Smooth muscle cell (in vitro differentiated cells): ENCODE data around the gene TRIM72. TPM values are rescaled to one million over a fixed set of nuclear protein-coding genes. Genes with fewer than 3 reads are reported as not detected.

Experiments used
- DNase-seq: peaks from one replicate; lab custom pipeline; 2025; ENCODE audit not compliant: unreplicated experiment; lab: John Stamatoyannopoulos, UW
- H2AFZ ChIP-seq: fragments of 200-600 bp; sonication (generic); 2 replicates; pipeline ENCODE4 v1.6.0; 2016; ENCODE audit warnings: antibody characterized with exemption, low read depth, mild to moderate bottlenecking
- H3F3A ChIP-seq: fragments of 200-600 bp; sonication (generic); 2 replicates; pipeline ENCODE4 v1.6.0; 2017; ENCODE audit warnings: antibody characterized with exemption, low read depth
- H3K27ac ChIP-seq: fragments of 200-600 bp; sonication (generic); 2 replicates; pipeline ENCODE4 v1.5.1; 2016; ENCODE audit warnings: low read depth, mild to moderate bottlenecking
- H3K27me3 ChIP-seq: fragments of 200-600 bp; sonication (generic); 2 replicates; pipeline ENCODE4 v1.6.1; 2016; ENCODE audit warnings: low read depth, mild to moderate bottlenecking
- H3K36me3 ChIP-seq: fragments of 200-600 bp; sonication (generic); 2 replicates; pipeline ENCODE4 v1.5.1; 2016; ENCODE audit warnings: low read depth
- H3K4me1 ChIP-seq: fragments of 200-600 bp; sonication (generic); 2 replicates; pipeline ENCODE4 v1.5.1; 2016; ENCODE audit warnings: low read depth
- H3K4me2 ChIP-seq: fragments of 200-600 bp; sonication (generic); 2 replicates; pipeline ENCODE4 v1.6.0; 2016; ENCODE audit warnings: mild to moderate bottlenecking
- H3K4me3 ChIP-seq: fragments of 200-600 bp; sonication (generic); 2 replicates; pipeline ENCODE4 v1.5.1; 2016; ENCODE audit warnings: mild to moderate bottlenecking
- H3K79me2 ChIP-seq: fragments of 200-600 bp; sonication (generic); 2 replicates; pipeline ENCODE4 v1.6.0; 2016; ENCODE audit warnings: low read depth, mild to moderate bottlenecking
- H3K9ac ChIP-seq: fragments of 200-600 bp; sonication (generic); 2 replicates; pipeline ENCODE4 v1.6.0; 2016; ENCODE audit warnings: low read depth
- H3K9me3 ChIP-seq: fragments of 200-600 bp; sonication (generic); replicated peaks from 2 replicates; pipeline ENCODE4 v1.5.1; 2016; ENCODE audit warnings: low read depth
- H4K20me1 ChIP-seq: fragments of 200-600 bp; sonication (generic); 2 replicates; pipeline ENCODE4 v1.6.0; 2016; ENCODE audit warnings: low read depth
- WGBS: methylation state at CpG from one replicate; pipeline ENCODE4 v1.1.7; 2016; ENCODE audit warnings: low lambda C conversion rate; 5-methylcytosine and 5-hydroxymethylcytosine counted together
- polyA plus RNA-seq: library from polyadenylated mRNA; unstranded; fragments of >200 nt; fragmentation: Nextera tagmentation; extraction: Ambion mirVana; gene quantifications from 2 replicates; pipeline ENCODE4 v1.2.1, GENCODE V29; 2016
- total RNA-seq: library from RNA; depleted of rRNA; stranded (reverse); fragments of >200 nt; gene quantifications from 2 replicates; pipeline ENCODE4 v1.2.3, GENCODE V29; 2014
- TF ChIP-seq, protein P1 (sequence below): fragments of 200-600 bp; sonication (generic); IDR thresholded peaks from 2 replicates; pipeline ENCODE4 v1.5.1; 2017; ENCODE audit warnings: borderline replicate concordance, mild to moderate bottlenecking, antibody characterized with exemption; ENCODE audit not compliant: insufficient read depth, poor library complexity, severe bottlenecking

The TRIM72 gene
- total and polyA plus RNA-seq, 2 experiments from 2014 or later = 0.04 to 0.07 TPM

- H3K9ac ChIP-seq = no peak overlapping the region
- H3K27ac ChIP-seq = no peak overlapping the region
- WGBS = 93% methylated on average over 3 of the region's 3 CpGs
- no peaks in the 10 kb centered on the region for H3K36me3 ChIP-seq
- DNase-seq = no peak
- H3K9me3 ChIP-seq = no peaks in the 10 kb centered on the region
- TF ChIP-seq, protein P1, sequence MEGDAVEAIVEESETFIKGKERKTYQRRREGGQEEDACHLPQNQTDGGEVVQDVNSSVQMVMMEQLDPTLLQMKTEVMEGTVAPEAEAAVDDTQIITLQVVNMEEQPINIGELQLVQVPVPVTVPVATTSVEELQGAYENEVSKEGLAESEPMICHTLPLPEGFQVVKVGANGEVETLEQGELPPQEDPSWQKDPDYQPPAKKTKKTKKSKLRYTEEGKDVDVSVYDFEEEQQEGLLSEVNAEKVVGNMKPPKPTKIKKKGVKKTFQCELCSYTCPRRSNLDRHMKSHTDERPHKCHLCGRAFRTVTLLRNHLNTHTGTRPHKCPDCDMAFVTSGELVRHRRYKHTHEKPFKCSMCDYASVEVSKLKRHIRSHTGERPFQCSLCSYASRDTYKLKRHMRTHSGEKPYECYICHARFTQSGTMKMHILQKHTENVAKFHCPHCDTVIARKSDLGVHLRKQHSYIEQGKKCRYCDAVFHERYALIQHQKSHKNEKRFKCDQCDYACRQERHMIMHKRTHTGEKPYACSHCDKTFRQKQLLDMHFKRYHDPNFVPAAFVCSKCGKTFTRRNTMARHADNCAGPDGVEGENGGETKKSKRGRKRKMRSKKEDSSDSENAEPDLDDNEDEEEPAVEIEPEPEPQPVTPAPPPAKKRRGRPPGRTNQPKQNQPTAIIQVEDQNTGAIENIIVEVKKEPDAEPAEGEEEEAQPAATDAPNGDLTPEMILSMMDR = no peak
- H4K20me1 ChIP-seq = no peaks in the 10 kb centered on the region
- no peak overlapping the region for H3K4me3 ChIP-seq
- peaks cover 8% of the 10 kb centered on the region for H3K27me3 ChIP-seq
- H2AFZ ChIP-seq = no peak overlapping the region
- no peaks in the 10 kb centered on the region for H3K79me2 ChIP-seq
- no peak overlapping the region for H3K4me2 ChIP-seq
- H3K4me1 ChIP-seq = no peaks in the 10 kb centered on the region
- H3F3A ChIP-seq = no peaks in the 10 kb centered on the region
Measured at GRCh38 chr16:31246296-31246695, 32.4 kb downstream of the TRIM72 start.

GRCh38 chr16:31248344-31248743, 34.4 kb downstream of the TRIM72 start:
- Histone ChIP-seq H3F3A (no peaks in the 10 kb centered on the region), H3K9me3 (no peaks in the 10 kb centered on the region), H3K36me3 (no peaks in the 10 kb centered on the region), H3K4me1 (no peaks in the 10 kb centered on the region), H2AFZ (no peak overlapping the region), H3K27ac (no peak overlapping the region), H3K4me3 (no peak overlapping the region), H3K4me2 (no peak overlapping the region), H3K27me3 (peaks cover 8% of the 10 kb centered on the region), H4K20me1 (no peaks in the 10 kb centered on the region), H3K79me2 (no peaks in the 10 kb centered on the region), H3K9ac (no peak overlapping the region)
- no peak for DNase-seq
- WGBS = 85% methylated on average over 5 of the region's 5 CpGs
- TF ChIP-seq, protein P1 = no peak

DNA sequence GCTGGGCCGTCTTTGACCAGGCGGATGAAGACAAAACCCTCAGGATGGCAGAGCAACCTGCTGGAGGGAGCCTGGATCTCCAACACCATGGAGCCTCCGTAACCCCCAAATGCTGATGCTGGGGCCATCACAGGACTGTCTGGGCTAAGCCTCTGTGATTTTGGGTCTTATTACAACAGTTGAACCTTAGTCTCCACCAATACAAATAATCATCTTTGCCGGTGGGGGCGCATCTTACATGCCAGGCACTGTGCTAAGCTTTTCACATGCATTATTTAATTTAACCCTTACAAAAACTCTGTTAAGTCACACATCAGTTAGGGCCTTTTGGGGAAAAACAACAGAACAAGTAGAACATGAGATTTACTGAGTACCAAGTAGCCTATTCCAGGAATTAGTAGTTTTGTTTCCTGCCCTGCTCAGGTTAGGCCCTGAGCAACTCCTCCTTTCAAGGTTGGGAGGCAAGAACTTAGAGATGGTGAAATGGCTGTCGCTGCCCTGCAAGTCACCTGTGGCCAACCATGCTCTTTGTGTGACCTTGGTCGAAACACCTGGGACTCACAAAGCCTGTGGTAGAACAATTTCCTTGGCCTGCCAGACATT, 37.0 kb downstream of the TRIM72 start:
- DNase-seq = no peak
- Histone ChIP-seq H3K4me3 (no peak overlapping the region), H3K9ac (no peak overlapping the region)

More for the DNA sequence above, 37.0 kb downstream of the TRIM72 start:
- peaks cover 5% of the 10 kb centered on the region for H3K27me3 ChIP-seq
- H3K79me2 ChIP-seq = no peaks in the 10 kb centered on the region
- no peaks in the 10 kb centered on the region for H3K4me1 ChIP-seq
- H3F3A ChIP-seq = no peaks in the 10 kb centered on the region
- no peaks in the 10 kb centered on the region for H3K9me3 ChIP-seq
- no peak overlapping the region for H3K27ac ChIP-seq
- no peaks in the 10 kb centered on the region for H4K20me1 ChIP-seq
- H2AFZ ChIP-seq = no peak overlapping the region
- no peaks in the 10 kb centered on the region for H3K36me3 ChIP-seq
- WGBS = 97% methylated on average over 7 of the region's 7 CpGs
- no peak overlapping the region for H3K4me2 ChIP-seq
- TF ChIP-seq, protein P1 = no peak
